NK-92 treated with Interleukin-12 subunit alpha and Interleukin-12 subunit beta, amount 100 ng/mL, for 24 hours (cell line): ENCODE measurements around the gene PPWD1.
A peak's percentile ranks its signal among the peaks of the same experiment; 100 is the strongest.

Source experiments
- DNase-seq: peaks from one replicate; lab custom pipeline; 2025; lab: John Stamatoyannopoulos, UW

Gene PPWD1

DNA sequence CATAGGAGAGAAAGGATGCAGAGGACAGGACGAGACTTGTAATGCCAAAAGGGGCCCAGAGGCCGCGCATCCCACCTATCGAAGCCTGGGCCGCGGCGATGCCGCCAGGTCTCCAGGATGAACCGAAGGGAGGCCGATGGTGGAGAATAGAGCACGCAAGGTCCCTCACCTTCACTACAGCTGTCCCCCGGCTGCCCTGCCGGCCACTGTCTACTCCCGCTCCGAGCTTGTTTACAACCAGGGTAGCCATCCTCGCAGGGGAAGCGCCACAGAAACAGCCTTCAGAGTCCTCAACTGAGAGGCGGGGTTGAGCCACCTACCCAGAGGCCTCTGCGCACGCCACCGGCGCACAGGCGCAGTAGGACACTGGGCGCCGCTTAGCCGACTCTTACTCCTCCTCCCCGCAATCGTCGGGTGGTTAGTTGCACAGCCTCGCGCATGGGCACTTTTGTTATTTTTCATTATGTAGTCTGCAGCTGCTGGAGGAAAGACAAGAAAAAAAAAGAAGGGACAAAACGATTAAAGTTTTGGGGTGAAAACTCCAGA, 61.0 kb downstream of the PPWD1 start, which contains the start of gene TRIM23:
TRIM23 (minus strand) TSS at position 309 of the 546 bp plus-strand sequence; CDS start at position 250, 59 bp downstream.
- DNase-seq = peak; percentile 85

DNA sequence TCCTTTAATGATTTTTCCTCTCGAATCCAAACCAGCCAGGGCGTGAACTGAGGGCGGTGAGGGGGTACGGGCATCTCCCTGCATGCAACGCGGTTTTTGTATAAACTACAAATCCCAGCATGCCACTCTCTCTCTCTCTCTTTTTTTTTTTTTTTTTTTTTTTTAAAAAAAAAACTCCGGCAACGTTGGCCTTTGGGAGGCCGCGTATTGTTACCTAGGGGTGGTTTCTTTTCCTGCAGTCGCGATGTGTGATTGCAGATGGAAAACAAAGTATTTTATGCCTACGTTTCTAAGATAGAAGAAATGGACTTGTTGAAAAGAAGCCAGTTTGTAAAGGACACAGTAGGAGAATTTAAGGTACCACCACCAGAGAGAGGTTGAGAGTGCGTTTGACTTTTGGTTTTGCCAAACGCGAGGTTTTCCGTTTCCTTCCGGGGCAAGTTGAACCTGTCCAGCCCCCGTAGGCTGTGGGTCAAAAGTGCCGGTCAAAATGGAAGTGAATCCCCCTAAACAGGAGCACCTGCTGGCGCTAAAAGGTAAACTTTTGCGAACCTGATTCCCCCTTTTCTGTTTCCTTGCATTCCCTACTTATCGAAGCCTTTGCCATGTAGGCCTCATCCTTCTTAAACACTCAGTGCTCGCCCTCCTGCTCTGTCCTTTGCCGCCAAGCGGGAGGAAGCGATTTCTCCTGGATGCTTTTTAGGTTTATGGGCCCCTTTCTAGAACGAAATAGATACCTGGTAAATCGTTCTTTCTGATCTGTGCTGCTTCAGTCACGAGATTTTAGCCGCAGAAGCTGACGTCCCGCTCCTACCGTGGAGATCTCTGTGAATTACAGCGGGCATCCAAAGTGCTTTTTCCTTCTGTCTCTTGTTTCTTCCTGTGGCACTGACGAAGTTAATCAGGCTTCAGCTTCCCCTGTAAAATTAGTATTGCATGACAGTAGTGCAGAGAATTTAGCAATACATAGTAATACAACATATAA, 61.8 kb downstream of the PPWD1 start, which contains the start of the genes SHLD3 and TRAPPC13:
SHLD3 (plus strand) TSS at position 457 of the 985 bp plus-strand sequence. CDS start 4,561 bp downstream, outside the sequence.
TRAPPC13 (plus strand) TSS at position 457 of the 985 bp plus-strand sequence; CDS start at position 491, 34 bp downstream.
- DNase-seq = peak; percentile 83

DNA sequence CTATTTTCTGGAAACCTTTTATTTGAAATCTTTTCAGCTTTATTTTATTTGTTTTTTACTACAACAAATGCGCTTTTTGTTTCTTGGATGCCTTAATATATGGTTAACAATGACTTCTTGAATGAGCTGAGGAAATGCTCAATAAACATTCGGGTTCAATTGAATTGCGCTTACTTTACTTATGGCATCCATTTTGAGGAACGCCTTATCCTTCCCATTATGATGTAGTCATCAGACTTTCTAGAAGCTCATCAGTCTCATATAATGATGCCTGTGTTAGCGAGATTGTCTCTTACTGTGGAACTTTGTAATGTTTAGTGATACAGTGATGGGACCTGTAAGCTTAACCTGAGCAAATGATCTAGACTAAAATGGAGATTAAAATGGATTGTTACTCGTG, 62.6 kb downstream of the PPWD1 start:
- no peak for DNase-seq

DNA sequence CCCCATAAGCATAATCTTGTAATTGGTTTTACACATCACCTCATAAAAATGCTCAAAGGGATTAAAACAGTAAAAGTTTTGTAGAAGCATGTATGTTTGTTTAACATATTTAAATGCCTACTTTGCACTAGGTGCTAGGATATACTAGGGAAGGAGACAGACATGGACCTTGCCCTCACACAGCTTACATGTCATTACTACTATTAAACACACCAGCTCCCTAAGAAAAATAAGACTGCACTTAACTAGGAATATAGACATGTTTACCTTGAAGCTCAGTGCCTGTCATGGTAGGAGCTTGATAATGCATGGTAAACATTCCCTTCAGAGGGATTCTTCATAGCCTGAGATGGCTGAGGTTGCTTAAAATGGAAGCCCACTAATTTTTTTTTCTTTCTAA, 67.9 kb downstream of the PPWD1 start:
- no peak for DNase-seq
